Heart left ventricle (tissue), 16 donors: Measurements from ENCODE around the gene SLC9A3. TPM values are rescaled to one million over a fixed set of nuclear protein-coding genes. Genes with fewer than 3 reads are reported as not detected.

Source experiments
- ATAC-seq, 4 donors: fragments of 200-7000 bp; cut with Tn5 transposase; one replicate each; pipeline ENCODE4 v1.9.1; 2020 to 2022; ENCODE audit warnings: moderate library complexity in 4 of 4, mild to moderate bottlenecking in 3 of 4, moderate number of reproducible peaks in 1 of 4
- DNase-seq, 5 donors: peaks; one replicate each; pipeline ENCODE4 v3.0.0-alpha.2; 2020
- H3K27ac ChIP-seq, 12 donors: fragments of 200-600 bp; sonication (generic) in 4 of 12; one replicate each; pipeline versions ENCODE4 v1.5.0 to v1.8.0; 2016 to 2022; ENCODE audit warnings: mild to moderate bottlenecking in 2 of 12
- H3K27me3 ChIP-seq, 9 donors: fragments of 200-600 bp; sonication (generic) in 2 of 9; one replicate each; pipeline versions ENCODE4 v1.5.1 to v1.8.0; 2016 to 2022; ENCODE audit warnings: mild to moderate bottlenecking in 3 of 9
- H3K36me3 ChIP-seq, 9 donors: fragments of 200-600 bp; sonication (generic) in 2 of 9; one replicate each; pipeline versions ENCODE4 v1.5.0 to v1.8.0; 2018 to 2022; ENCODE audit warnings: mild to moderate bottlenecking in 2 of 9
- H3K4me1 ChIP-seq, 12 donors: fragments of 200-600 bp; sonication (generic) in 4 of 12; one replicate each; pipeline versions ENCODE4 v1.5.0 to v1.8.0; 2016 to 2022; ENCODE audit warnings: mild to moderate bottlenecking in 3 of 12
- H3K4me3 ChIP-seq, 12 donors: fragments of 200-600 bp; sonication (generic) in 4 of 12; one replicate each; pipeline versions ENCODE4 v1.5.0 to v1.8.0; 2017 to 2022; ENCODE audit warnings: mild to moderate bottlenecking in 9 of 12, moderate library complexity in 4 of 12
- H3K9me3 ChIP-seq, 12 donors: fragments of 200-600 bp; sonication (generic) in 4 of 12; one replicate each; pipeline versions ENCODE4 v1.5.0 to v1.8.0; 2016 to 2022; ENCODE audit warnings: mild to moderate bottlenecking in 1 of 12
- POLR2A ChIP-seq, 2 donors: fragments of 450-650 bp; IDR thresholded peaks; one replicate each; pipeline ENCODE4 v1.6.1; 2017; ENCODE audit warnings: antibody characterized with exemption in 2 of 2, mild to moderate bottlenecking in 2 of 2, moderate library complexity in 2 of 2
- WGBS, 4 donors: extraction: QIAGEN DNeasy Blood & Tissue Kit in 2 of 4; methylation state at CpG; one replicate each; pipeline versions ENCODE4 v1.1.5 to v1.1.7; 2013 to 2018; 5-methylcytosine and 5-hydroxymethylcytosine counted together
- intact Hi-C, 10 donors: fragments of 100-400 bp; cut with DNase I; formaldehyde crosslinking; loops; one replicate each; pipeline versions ENCODE4 v1.11.1 to v1.14.2; 2022
- polyA plus RNA-seq, 2 donors: library from polyadenylated mRNA; stranded (reverse); fragments of 200-250 nt; gene quantifications; one replicate each; pipeline ENCODE4 v1.2.3, GENCODE V29; 2013
- total RNA-seq, 9 donors: library from RNA; depleted of rRNA in 2 of 9; stranded (reverse); fragments of >200 nt in 2 of 9; fragmentation: NEBNext Ultra II Directional in 3 of 9; extraction: Animal tissue kit (Norgen Biotek cat#: 25700) in 3 of 9; gene quantifications; one replicate each; pipeline versions ENCODE4 v1.1.0 to v1.2.4, GENCODE V29; 2016 to 2023
- TF ChIP-seq, protein P1 (sequence below), 12 donors: fragments of 200-600 bp; sonication (generic) in 4 of 12; IDR thresholded peaks; one replicate each; pipeline versions ENCODE4 v1.5.0 to v1.8.0; 2018 to 2022; ENCODE audit warnings: antibody characterized with exemption in 12 of 12, mild to moderate bottlenecking in 5 of 12
- donor health status: ischemic (EF 13 %, LVEDD 7.1; RV severe dilation, severe dysfunction).
- donor health status: healthy with polysubstance abuse.
- donor health status: DM: no; HTN: yes; CAD: no.
- donor health status: DM: no; HTN: no; CAD: no.
- donor health status: ischemic (EF 25% LVEDD 6.9; RV normal size, moderate dysfunction).
- donor health status: ischemic (EF 25% LVEDD 5.7; RV mildly dilated, moderate dysfunction).
- donor health status: healthy.
- donor health status: DM: yes; HTN: yes; CAD: no.
- donor health status: ischemic (EF 35%, LVEDD 5.7; RV mildly dilated, moderate dysfunction).
- donor health status: nonischemic (EF 11% LVEDD 7.7; RV severe dilation, severe dysfunction).
- donor health status: DM: yes; HTN: yes; CAD: no.
- donor health status: PGD.
- donor health status: ischemic (EF 29% LVEDD 5.4; RV normal size, mild dysfunction).
- donor health status: nonischemic (EF 23%, LVEDD 6.1; RV moderate dilation, normal function).

The SLC9A3 gene
- total and polyA plus RNA-seq, 11 donors, result 0.50 to 3.8 (median 1.0) TPM

GRCh38 chr5:502325-503079 is 21.7 kb downstream of the SLC9A3 start:
- intact Hi-C loops, result no loop called here
- ATAC-seq (no peak), DNase-seq (no peak)
- 72 to 79% (median 76%) methylated on average over 36 of the region's 36 CpGs for WGBS, 4 donors
- TF ChIP-seq, protein P1, sequence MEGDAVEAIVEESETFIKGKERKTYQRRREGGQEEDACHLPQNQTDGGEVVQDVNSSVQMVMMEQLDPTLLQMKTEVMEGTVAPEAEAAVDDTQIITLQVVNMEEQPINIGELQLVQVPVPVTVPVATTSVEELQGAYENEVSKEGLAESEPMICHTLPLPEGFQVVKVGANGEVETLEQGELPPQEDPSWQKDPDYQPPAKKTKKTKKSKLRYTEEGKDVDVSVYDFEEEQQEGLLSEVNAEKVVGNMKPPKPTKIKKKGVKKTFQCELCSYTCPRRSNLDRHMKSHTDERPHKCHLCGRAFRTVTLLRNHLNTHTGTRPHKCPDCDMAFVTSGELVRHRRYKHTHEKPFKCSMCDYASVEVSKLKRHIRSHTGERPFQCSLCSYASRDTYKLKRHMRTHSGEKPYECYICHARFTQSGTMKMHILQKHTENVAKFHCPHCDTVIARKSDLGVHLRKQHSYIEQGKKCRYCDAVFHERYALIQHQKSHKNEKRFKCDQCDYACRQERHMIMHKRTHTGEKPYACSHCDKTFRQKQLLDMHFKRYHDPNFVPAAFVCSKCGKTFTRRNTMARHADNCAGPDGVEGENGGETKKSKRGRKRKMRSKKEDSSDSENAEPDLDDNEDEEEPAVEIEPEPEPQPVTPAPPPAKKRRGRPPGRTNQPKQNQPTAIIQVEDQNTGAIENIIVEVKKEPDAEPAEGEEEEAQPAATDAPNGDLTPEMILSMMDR (IDR thresholded peaks at IDR 0.05), result no peak
- TF ChIP-seq POLR2A (IDR thresholded peaks at IDR 0.05), result no peak
- peak overlapping the region in 3 of 12 donors; percentile 6 to 32 (median 12) for H3K4me3 ChIP-seq
- no peaks in the 10 kb centered on the region for H3K4me1 ChIP-seq
- H3K27ac ChIP-seq, result peak overlapping the region in 1 of 12 donors; percentile 24
- H3K36me3 ChIP-seq, result no peaks in the 10 kb centered on the region
- H3K27me3 ChIP-seq, result peaks cover 0 to 58% (median 31%) of the 10 kb centered on the region in 9 donors
- H3K9me3 ChIP-seq, result no peaks in the 10 kb centered on the region

DNA sequence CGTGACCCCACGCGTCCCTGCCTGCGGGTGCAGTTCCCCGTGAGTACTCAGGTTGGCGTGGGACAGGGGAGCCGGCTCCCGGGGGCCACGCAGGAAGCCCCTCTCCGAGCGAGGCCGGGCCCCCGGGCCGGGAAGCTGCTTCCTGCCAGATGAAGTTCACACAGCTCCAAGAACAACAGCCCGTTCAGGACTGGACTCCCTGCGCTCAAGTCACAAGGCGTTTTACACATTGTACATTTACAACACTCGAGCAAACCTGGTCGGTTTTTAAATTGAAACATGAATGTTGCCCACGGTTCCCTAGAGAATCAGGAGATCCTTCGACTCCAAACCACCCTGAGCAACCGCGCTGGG is 22.4 kb downstream of the SLC9A3 start:
- intact Hi-C loops, result no loop called here
- ATAC-seq, result peak in 1 of 4 donors; percentile 22
- H3K27me3 ChIP-seq, result peaks cover 0 to 64% (median 37%) of the 10 kb centered on the region in 9 donors
- no peaks in the 10 kb centered on the region for H3K9me3 ChIP-seq
- H3K4me3 ChIP-seq, result peak overlapping the region in 4 of 12 donors; percentile 1 to 32 (median 9)
- TF ChIP-seq, protein P1 (IDR thresholded peaks at IDR 0.05), result no peak
- no peak for TF ChIP-seq POLR2A (IDR thresholded peaks at IDR 0.05)
- peak overlapping the region in 1 of 12 donors; percentile 24 for H3K27ac ChIP-seq
- WGBS, 4 donors, result 37 to 52% (median 45%) methylated on average over 13 to 23 of the region's 23 CpGs
- H3K36me3 ChIP-seq, result no peaks in the 10 kb centered on the region
- no peaks in the 10 kb centered on the region for H3K4me1 ChIP-seq
- DNase-seq, result no peak

GRCh38 chr5:501105-501830 is 23.0 kb downstream of the SLC9A3 start:
- no peak overlapping the region for H3K27ac ChIP-seq
- H3K4me3 ChIP-seq, result peak overlapping the region in 4 of 12 donors; percentile 1 to 32 (median 9)

More at GRCh38 chr5:501105-501830, 23.0 kb downstream of the SLC9A3 start:
- DNase-seq (no peak), ATAC-seq (no peak)
- H3K36me3 ChIP-seq, result no peaks in the 10 kb centered on the region
- peaks cover 0 to 68% (median 34%) of the 10 kb centered on the region in 9 donors for H3K27me3 ChIP-seq
- intact Hi-C loops, result no loop called here
- WGBS, 4 donors, result 67 to 84% (median 70%) methylated on average over 17 to 41 of the region's 41 CpGs
- H3K4me1 ChIP-seq, result no peaks in the 10 kb centered on the region
- no peaks in the 10 kb centered on the region for H3K9me3 ChIP-seq
- TF ChIP-seq POLR2A (IDR thresholded peaks at IDR 0.05), result no peak
- TF ChIP-seq, protein P1 (IDR thresholded peaks at IDR 0.05), result no peak
